ENCODE results near the gene PUS7.
"Not testable (repeated sequence)": the region's sequence is repeated elsewhere in the genome, so short reads cannot be mapped to it uniquely, and the experiment has no call there.

PUS7 gene

GRCh38 chr7:105521717-105522463, at the start of gene PUS7:
Gene PUS7 (minus strand): TSS chr7:105522271. CDS start chr7:105508512, 13,759 bp downstream.
- peak; percentile 67 to 70 for DNase-seq

- no peak for DNase-seq
These were observed 45.8 kb upstream of the PUS7 start for GRCh38 chr7:105567821-105568220.

- no peak for DNase-seq
These were observed 45.0 kb upstream of the PUS7 start for GRCh38 chr7:105567024-105567423.

GRCh38 chr7:105565190-105565589, 43.1 kb upstream of the PUS7 start:
- DNase-seq = no peak

GRCh38 chr7:105559926-105560325, 37.9 kb upstream of the PUS7 start:
- no peak for DNase-seq

- no peak for DNase-seq
These were observed 16.3 kb upstream of the PUS7 start for GRCh38 chr7:105538339-105538738.

- DNase-seq = no peak
These were observed 10.8 kb upstream of the PUS7 start for GRCh38 chr7:105532709-105533460.

- peak; percentile 86 to 87 for DNase-seq
These were observed 10.0 kb upstream of the PUS7 start, which contains the start of gene RINT1 for GRCh38 chr7:105531792-105532671. Gene RINT1 (plus strand): TSS chr7:105532201. CDS start chr7:105532316, 115 bp downstream.

GRCh38 chr7:105530546-105530945, 8.5 kb upstream of the PUS7 start:
- DNase-seq = no peak

- DNase-seq = no peak
These were observed 8.1 kb upstream of the PUS7 start for GRCh38 chr7:105530126-105530525.

- not testable (repeated sequence) for DNase-seq
These were observed 5.7 kb upstream of the PUS7 start for GRCh38 chr7:105527737-105528136.

GRCh38 chr7:105524840-105525239, 2.8 kb upstream of the PUS7 start:
- no peak for DNase-seq

GRCh38 chr7:105524423-105524822, 2.4 kb upstream of the PUS7 start:
- DNase-seq = not testable (repeated sequence)

- DNase-seq = peak; percentile 40 to 44
These were observed 899 bp downstream of the PUS7 start for GRCh38 chr7:105521027-105521716.

- not testable (repeated sequence) for DNase-seq
These were observed 1.5 kb downstream of the PUS7 start for GRCh38 chr7:105520620-105521019.

- no peak for DNase-seq
These were observed 2.7 kb downstream of the PUS7 start for GRCh38 chr7:105519353-105519752.

- DNase-seq = not testable (repeated sequence)
These were observed 6.5 kb downstream of the PUS7 start for GRCh38 chr7:105515610-105516009.

- no peak for DNase-seq
These were observed 9.0 kb downstream of the PUS7 start for GRCh38 chr7:105512926-105513526.

GRCh38 chr7:105512415-105512814, 9.7 kb downstream of the PUS7 start:
- no peak for DNase-seq

- no peak for DNase-seq
These were observed 19.9 kb downstream of the PUS7 start for GRCh38 chr7:105502173-105502572.

GRCh38 chr7:105497016-105497415, 25.1 kb downstream of the PUS7 start:
- DNase-seq = no peak

GRCh38 chr7:105496521-105496920, 25.6 kb downstream of the PUS7 start:
- no peak for DNase-seq

All from activated CD4-positive, alpha-beta T cell treated with anti-CD3 and anti-CD28 coated beads, Interleukin-2, amount 50 U/mL, for 4 hours (primary cell).